IMR-90 (cell line): Measurements from ENCODE around the gene BTBD9. TPM values are rescaled to one million over a fixed set of nuclear protein-coding genes. Genes with fewer than 3 reads are reported as not detected.

Experiments
- ATAC-seq: fragments of 200-7000 bp; cut with Tn5 transposase; 2 replicates; pipeline ENCODE4 v1.9.1; 2020; ENCODE audit warnings: low read depth, mild to moderate bottlenecking, moderate library complexity
- BruUV-seq: library from RNA; stranded (reverse); fragments of 400-500 nt; replicated peaks from 2 replicates; lab custom pipeline; 2021; lab: Mats Ljungman, UMichigan
- CTCF ChIA-PET: fragments of 300-600 bp; formaldehyde crosslinking; extraction: SDS; loops from one replicate; lab custom pipeline; 2021; ENCODE audit warnings: antibody characterized with exemption; lab: Yijun Ruan, JAX
- POLR2A ChIA-PET: fragments of 300-600 bp; sonication (Branson Sonifier 250); formaldehyde crosslinking; loops from one replicate; lab custom pipeline; 2022; ENCODE audit warnings: antibody characterized with exemption; ENCODE audit not compliant: unreplicated experiment; lab: Charles Lee
- DNase-seq: peaks from one replicate; pipeline ENCODE4 v3.0.0; 2013
- H2AFZ ChIP-seq: replicated peaks from 2 replicates; pipeline ENCODE3; 2013; ENCODE audit warnings: low read length, mild to moderate bottlenecking; ENCODE audit not compliant: poor library complexity
- H2AK5ac ChIP-seq: 2 replicates; pipeline ENCODE4 v1.6.1; 2013; ENCODE audit warnings: low read depth, low read length, inconsistent platforms
- H2AK9ac ChIP-seq: replicated peaks from 2 replicates; pipeline ENCODE3; 2013; ENCODE audit warnings: mild to moderate bottlenecking, low read depth, low read length, moderate library complexity; ENCODE audit not compliant: poor library complexity
- H2BK120ac ChIP-seq: 2 replicates; pipeline ENCODE4 v1.6.1; 2013; ENCODE audit warnings: low read depth, low read length, inconsistent platforms
- H2BK15ac ChIP-seq: 3 replicates; pipeline ENCODE4 v1.6.1; 2013; ENCODE audit warnings: low read depth, low read length, inconsistent platforms
- H2BK20ac ChIP-seq: 2 replicates; pipeline ENCODE4 v1.6.1; 2013; ENCODE audit warnings: low read depth, mild to moderate bottlenecking, inconsistent platforms, low read length, moderate library complexity
- H2BK5ac ChIP-seq: 2 replicates; pipeline ENCODE4 v1.6.1; 2013; ENCODE audit warnings: mild to moderate bottlenecking, low read depth, low read length, inconsistent platforms; ENCODE audit not compliant: poor library complexity, severe bottlenecking
- H3K14ac ChIP-seq: replicated peaks from 2 replicates; pipeline ENCODE4 v1.6.1; 2013; ENCODE audit warnings: low read depth, low read length, inconsistent platforms
- H3K18ac ChIP-seq: 2 replicates; pipeline ENCODE4 v1.6.1; 2013; ENCODE audit warnings: low read depth, low read length, control low read depth
- H3K23ac ChIP-seq: 2 replicates; pipeline ENCODE4 v1.6.1; 2013; ENCODE audit warnings: low read depth, low read length, inconsistent platforms
- H3K27ac ChIP-seq: 2 replicates; pipeline ENCODE4 v1.5.1; 2013; ENCODE audit warnings: mild to moderate bottlenecking, control low read depth, low read length; ENCODE audit not compliant: insufficient read depth
- H3K27me3 ChIP-seq: 2 replicates; pipeline ENCODE4 v1.6.1; 2013; ENCODE audit warnings: low read length; ENCODE audit not compliant: control insufficient read depth, insufficient read depth
- H3K36me3 ChIP-seq: 2 replicates; pipeline ENCODE4 v1.6.1; 2013; ENCODE audit warnings: low read length, mixed read lengths; ENCODE audit not compliant: control insufficient read depth, insufficient read depth
- H3K4ac ChIP-seq: 2 replicates; pipeline ENCODE4 v1.6.1; 2013; ENCODE audit warnings: low read depth, low read length, inconsistent platforms
- H3K4me1 ChIP-seq: 2 replicates; pipeline ENCODE4 v1.6.1; 2013; ENCODE audit warnings: low read length, mixed read lengths; ENCODE audit not compliant: control insufficient read depth, insufficient read depth
- H3K4me2 ChIP-seq: 2 replicates; pipeline ENCODE4 v1.6.1; 2013; ENCODE audit warnings: low read depth, mild to moderate bottlenecking, control low read depth, low read length, moderate library complexity
- H3K4me3 ChIP-seq: 2 replicates; pipeline ENCODE4 v1.5.1; 2013; ENCODE audit warnings: low read depth, mild to moderate bottlenecking, control low read depth, low read length, moderate library complexity; ENCODE audit not compliant: insufficient read depth
- H3K56ac ChIP-seq: 2 replicates; pipeline ENCODE4 v1.6.1; 2013; ENCODE audit warnings: low read length, inconsistent platforms; ENCODE audit not compliant: insufficient read depth; ENCODE audit errors: extremely low read depth
- H3K79me1 ChIP-seq, 2 experiments: 2 replicates each; pipeline ENCODE4 v1.6.1; 2013; ENCODE audit warnings: low read length in 2 of 2, inconsistent platforms in 1 of 2, low read depth in 1 of 2
- H3K9ac ChIP-seq: 2 replicates; pipeline ENCODE4 v1.6.1; 2013; ENCODE audit warnings: low read depth, low read length, control low read depth
- H3K9me1 ChIP-seq: 2 replicates; pipeline ENCODE4 v1.6.1; 2013; ENCODE audit warnings: low read length, inconsistent platforms; ENCODE audit not compliant: insufficient read depth
- H3K9me3 ChIP-seq: 2 replicates; pipeline ENCODE4 v1.6.1; 2013; ENCODE audit warnings: low read length; ENCODE audit not compliant: control insufficient read depth, insufficient read depth
- H4K20me1 ChIP-seq: 2 replicates; pipeline ENCODE4 v1.6.1; 2013; ENCODE audit warnings: low read length, inconsistent platforms; ENCODE audit not compliant: insufficient read depth
- H4K5ac ChIP-seq: 2 replicates; pipeline ENCODE4 v1.6.1; 2013; ENCODE audit warnings: mild to moderate bottlenecking, low read depth, low read length, control low read depth
- H4K8ac ChIP-seq, 2 experiments: 2 replicates each; pipeline ENCODE4 v1.6.1; 2013; ENCODE audit warnings: low read depth in 2 of 2, low read length in 2 of 2, control low read depth in 1 of 2, inconsistent platforms in 1 of 2
- H4K91ac ChIP-seq: 2 replicates; pipeline ENCODE4 v1.6.1; 2013; ENCODE audit warnings: low read depth, low read length, inconsistent platforms; ENCODE audit not compliant: insufficient read depth
- BHLHE40 ChIP-seq: fragments of 150-350 bp; IDR thresholded peaks from 2 replicates; pipeline ENCODE4 v1.6.1; 2016; ENCODE audit warnings: mild to moderate bottlenecking, low read depth, low read length
- CEBPB ChIP-seq: IDR thresholded peaks from 2 replicates; pipeline ENCODE4 v1.6.1; 2012; ENCODE audit warnings: low read depth, low read length, improper control_type of control experiment
- CHD1 ChIP-seq: IDR thresholded peaks from 2 replicates; pipeline ENCODE4 v1.6.1; 2012; ENCODE audit warnings: low read depth, low read length, improper control_type of control experiment
- CTCF ChIP-seq: conservative IDR thresholded peaks from 2 replicates; pipeline ENCODE4 v1.5.1; 2012; ENCODE audit warnings: mild to moderate bottlenecking, low read depth, low read length, improper control_type of control experiment
- FOS ChIP-seq: fragments of 150-350 bp; IDR thresholded peaks from 2 replicates; pipeline ENCODE4 v1.6.1; 2016; ENCODE audit warnings: low read depth, low read length
- MAFK ChIP-seq: IDR thresholded peaks from 2 replicates; pipeline ENCODE4 v1.6.1; 2012; ENCODE audit warnings: low read depth, low read length, improper control_type of control experiment
- MXI1 ChIP-seq: IDR thresholded peaks from 2 replicates; pipeline ENCODE4 v1.6.1; 2012; ENCODE audit warnings: low read depth, mild to moderate bottlenecking, low read length, moderate library complexity, borderline replicate concordance
- RAD21 ChIP-seq: IDR thresholded peaks from 2 replicates; pipeline ENCODE4 v1.6.1; 2012; ENCODE audit warnings: low read length, improper control_type of control experiment
- RCOR1 ChIP-seq: IDR thresholded peaks from 2 replicates; pipeline ENCODE4 v1.6.1; 2012; ENCODE audit warnings: mild to moderate bottlenecking, low read length, improper control_type of control experiment; ENCODE audit not compliant: insufficient replicate concordance
- RFX5 ChIP-seq: IDR thresholded peaks from 2 replicates; pipeline ENCODE4 v1.8.0; 2012; ENCODE audit warnings: low read depth, mild to moderate bottlenecking, low read length, moderate library complexity
- SMC3 ChIP-seq: fragments of 150-350 bp; IDR thresholded peaks from 2 replicates; pipeline ENCODE4 v1.6.1; 2016; ENCODE audit warnings: low read depth, mild to moderate bottlenecking, antibody characterized with exemption, low read length, moderate library complexity
- USF2 ChIP-seq: fragments of 150-350 bp; IDR thresholded peaks from 2 replicates; pipeline ENCODE4 v1.6.1; 2017; ENCODE audit warnings: mild to moderate bottlenecking, antibody characterized with exemption, low read length, low read depth
- WGBS, 2 experiments: methylation state at CpG; one replicate each; pipeline versions ENCODE4 v1.1.5 to v1.1.7; 2013; ENCODE audit warnings: missing lambda C conversion rate in 2 of 2; ENCODE audit not compliant: insufficient read length in 1 of 2; ENCODE audit errors: extremely low coverage in 2 of 2; 5-methylcytosine and 5-hydroxymethylcytosine counted together
- dilution Hi-C: fragments of 300-500 bp; cut with HindIII; formaldehyde crosslinking; loops from one replicate; pipeline ENCODE4 v1.14.3; 2018; ENCODE audit warnings: low sequenced_read_pairs; ENCODE audit not compliant: unreplicated experiment
- in situ Hi-C: fragments of 300-500 bp; cut with MboI; formaldehyde crosslinking; loops from 3 replicates; pipeline ENCODE4 v1.14.3; 2019; ENCODE audit warnings: low sequenced_read_pairs, inconsistent platforms, mixed read lengths
- intact Hi-C: fragments of 100-400 bp; cut with micrococcal nuclease; formaldehyde crosslinking; loops from 2 replicates; pipeline ENCODE4 v1.10.0; 2022
- polyA plus RNA-seq, 3 experiments: library from polyadenylated mRNA; depleted of rRNA; stranded (reverse); fragments of >200 nt; gene quantifications; 2 replicates each; pipeline ENCODE4 v1.2.3, GENCODE V29; 2012; ENCODE audit warnings: low replicate concordance in 1 of 3
- total RNA-seq: library from RNA; depleted of rRNA; stranded (reverse); fragments of >200 nt; gene quantifications from 2 replicates; pipeline ENCODE4 v1.2.3, GENCODE V29; 2012
- TF ChIP-seq, protein P1 (sequence below): fragments of 150-350 bp; IDR thresholded peaks from 2 replicates; pipeline ENCODE4 v1.6.1; 2016; ENCODE audit warnings: low read depth, mild to moderate bottlenecking, low read length, moderate library complexity, borderline replicate concordance

Gene BTBD9
- total and polyA plus RNA-seq, 2 of the 4 experiments (the other 2 are of a cell fraction) = 4.1 to 22.0 TPM

DNA sequence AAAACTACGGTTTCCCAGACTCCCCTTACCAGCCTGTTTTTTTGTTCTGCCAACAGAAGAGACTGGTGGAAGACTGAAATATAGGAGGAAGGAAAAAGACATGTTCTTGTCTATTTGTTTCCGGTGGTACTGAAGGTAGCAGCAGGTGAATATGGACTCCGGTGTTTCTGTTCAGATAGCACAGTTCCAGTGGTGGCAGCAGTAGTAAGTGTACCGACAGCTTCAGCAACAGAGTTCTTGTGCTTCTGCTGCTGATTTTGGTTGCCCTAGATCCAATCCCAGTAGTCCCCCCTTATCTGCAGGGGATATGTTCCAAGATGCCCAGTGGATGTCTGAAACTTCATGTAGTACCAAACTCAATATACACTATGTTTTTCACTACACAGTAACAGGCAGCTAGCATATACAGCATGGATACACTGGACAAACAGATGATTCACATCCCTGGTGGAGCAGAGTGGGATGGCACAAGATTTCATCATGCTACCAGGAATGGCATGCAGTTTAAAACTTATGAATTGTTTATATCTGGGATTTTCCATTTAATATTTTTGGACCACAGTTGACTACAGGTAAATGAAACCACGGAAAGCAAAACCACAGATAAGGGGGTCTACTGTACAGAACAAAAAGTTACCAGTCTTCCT lies 301.8 kb downstream of the BTBD9 start:
- WGBS, 2 experiments = no CpG with 5 or more reads among the region's 5 CpGs
- Histone ChIP-seq H3K4ac (peak overlapping the region; percentile 89), H3K79me1 (0 out of 4 replicates have a peak, but pooled peaks cover 0 to 5% of the 10 kb centered on the region in 2 experiments), H3K14ac (peak overlapping the region; percentile 81), H3K4me3 (no peak overlapping the region), H4K91ac (peak overlapping the region; percentile 83), H3K4me1 (peaks cover 6% of the 10 kb centered on the region), H3K18ac (peak overlapping the region; percentile 80), H3K9me3 (peaks cover 2% of the 10 kb centered on the region; the same call in 1 of the 2 replicates), H2AK9ac (no peak overlapping the region), H3K9me1 (no peaks in the 10 kb centered on the region), H2AK5ac (peak overlapping the region; percentile 71; the same call in 1 of the 2 replicates), H2BK15ac (peak overlapping the region; percentile 62; the same call in 2 of the 3 replicates), H2AFZ (no peak overlapping the region), H4K8ac (peak overlapping the region in 1 of 2 experiments; percentile 77; a peak in 2 of 4 replicates), H4K5ac (no peak overlapping the region), H2BK20ac (peak overlapping the region; percentile 95), H3K4me2 (no peak overlapping the region; the same call in 1 of the 2 replicates), H3K27ac (peak overlapping the region; percentile 46; the same call in 1 of the 2 replicates), H3K27me3 (no peaks in the 10 kb centered on the region), H2BK120ac (peak overlapping the region; percentile 91), H3K56ac (no peak overlapping the region), H3K23ac (peak overlapping the region; percentile 50; the same call in 1 of the 2 replicates), H3K36me3 (no peaks in the 10 kb centered on the region), H3K9ac (no peak overlapping the region), H4K20me1 (no peaks in the 10 kb centered on the region), H2BK5ac (peak overlapping the region; percentile 12)
- DNase-seq (peak; percentile 88), ATAC-seq (peak; percentile 97)
- intact Hi-C loops = loop anchor here (5.0 kb wide), 1 partner anchor 76 kb away; no protein-coding TSS in a partner anchor
- ChIA-PET POLR2A (interaction anchor here (0.5 to 0.9 kb wide), 2 partner anchors 13 to 519 kb away, joined by 3 read pairs; no protein-coding TSS in a partner anchor), CTCF (interaction anchor here (0.6 to 1.2 kb wide), 2 partner anchors 31 to 36 kb away, joined by 3 read pairs; no protein-coding TSS in a partner anchor)
- dilution Hi-C loops = no loop called here
- no TSS peak for BruUV-seq
- in situ Hi-C loops = no loop called here
- TF ChIP-seq CEBPB (peak; percentile 95), SMC3 (0 out of 2 replicates have a peak, but pooled peaks have one; percentile 16), USF2 (no peak), MAFK (no peak), RFX5 (no peak), CTCF (peak; percentile 36), RAD21 (peak; percentile 39; the same call in 1 of the 2 replicates), FOS (peak; percentile 46; the same call in 1 of the 2 replicates), BHLHE40 (no peak), RCOR1 (no peak), CHD1 (no peak), MXI1 (no peak)
- TF ChIP-seq, protein P1, sequence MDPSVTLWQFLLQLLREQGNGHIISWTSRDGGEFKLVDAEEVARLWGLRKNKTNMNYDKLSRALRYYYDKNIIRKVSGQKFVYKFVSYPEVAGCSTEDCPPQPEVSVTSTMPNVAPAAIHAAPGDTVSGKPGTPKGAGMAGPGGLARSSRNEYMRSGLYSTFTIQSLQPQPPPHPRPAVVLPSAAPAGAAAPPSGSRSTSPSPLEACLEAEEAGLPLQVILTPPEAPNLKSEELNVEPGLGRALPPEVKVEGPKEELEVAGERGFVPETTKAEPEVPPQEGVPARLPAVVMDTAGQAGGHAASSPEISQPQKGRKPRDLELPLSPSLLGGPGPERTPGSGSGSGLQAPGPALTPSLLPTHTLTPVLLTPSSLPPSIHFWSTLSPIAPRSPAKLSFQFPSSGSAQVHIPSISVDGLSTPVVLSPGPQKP = no peak
